Measurements from ENCODE around the gene DGKI. TPM values are rescaled to one million over a fixed set of nuclear protein-coding genes. Genes with fewer than 3 reads are reported as not detected.

The DGKI gene
- total RNA-seq, 4 donors from 2014 or later: 0.02 to 1.8 (median 0.07) TPM; not detected in 1

- intact Hi-C loops (cut with DNase I; ENCODE audit: low total_unique reads): no loop called here
- H3K4me3 ChIP-seq: no peak overlapping the region
- in situ Hi-C loops (cut with MboI; ENCODE audit: low sequenced_read_pairs in 4 of 4): no loop called here
- no peaks in the 10 kb centered on the region for H3K27me3 ChIP-seq
- H3K36me3 ChIP-seq: no peaks in the 10 kb centered on the region
- no peak for TF ChIP-seq POLR2A (IDR thresholded peaks at IDR 0.05)
- no peak for TF ChIP-seq CTCF (IDR thresholded peaks at IDR 0.05 in 4 of 5, conservative IDR thresholded peaks at IDR 0.05 in 1 of 5)
- ATAC-seq (no peak), DNase-seq (no peak)
- H3K9me3 ChIP-seq: no peaks in the 10 kb centered on the region
- H3K4me1 ChIP-seq: no peaks in the 10 kb centered on the region
- no peak overlapping the region for H3K27ac ChIP-seq
Observed at GRCh38 chr7:137791930-137792329, 54.8 kb downstream of the DGKI start.

- intact Hi-C loops (cut with DNase I; ENCODE audit: low total_unique reads) (no loop called here), in situ Hi-C loops (cut with MboI; ENCODE audit: low sequenced_read_pairs in 4 of 4) (no loop called here)
- ATAC-seq: no peak
- no peak for DNase-seq
- H3K4me3 ChIP-seq: no peak overlapping the region
- H3K27ac ChIP-seq: no peak overlapping the region
- TF ChIP-seq CTCF (IDR thresholded peaks at IDR 0.05 in 4 of 5, conservative IDR thresholded peaks at IDR 0.05 in 1 of 5): no peak
- TF ChIP-seq POLR2A (IDR thresholded peaks at IDR 0.05): no peak
- no peaks in the 10 kb centered on the region for H3K27me3 ChIP-seq
- no peaks in the 10 kb centered on the region for H3K4me1 ChIP-seq
- H3K36me3 ChIP-seq: no peaks in the 10 kb centered on the region
- no peaks in the 10 kb centered on the region for H3K9me3 ChIP-seq
Observed at GRCh38 chr7:137790828-137791227, 55.9 kb downstream of the DGKI start.

GRCh38 chr7:137789215-137789882, 57.4 kb downstream of the DGKI start:
- Histone ChIP-seq H3K27me3 (no peaks in the 10 kb centered on the region), H3K4me1 (no peaks in the 10 kb centered on the region), H3K9me3 (no peaks in the 10 kb centered on the region), H3K4me3 (no peak overlapping the region), H3K27ac (no peak overlapping the region), H3K36me3 (no peaks in the 10 kb centered on the region)
- in situ Hi-C loops (cut with MboI; ENCODE audit: low sequenced_read_pairs in 4 of 4) (no loop called here), intact Hi-C loops (cut with DNase I; ENCODE audit: low total_unique reads) (no loop called here)
- DNase-seq: no peak
- no peak for ATAC-seq
- TF ChIP-seq CTCF (IDR thresholded peaks at IDR 0.05 in 4 of 5, conservative IDR thresholded peaks at IDR 0.05 in 1 of 5) (no peak), POLR2A (IDR thresholded peaks at IDR 0.05) (no peak)

GRCh38 chr7:137787301-137787976, 59.3 kb downstream of the DGKI start:
- H3K4me1 ChIP-seq: no peaks in the 10 kb centered on the region
- intact Hi-C loops (cut with DNase I; ENCODE audit: low total_unique reads) (no loop called here), in situ Hi-C loops (cut with MboI; ENCODE audit: low sequenced_read_pairs in 4 of 4) (no loop called here)
- no peaks in the 10 kb centered on the region for H3K36me3 ChIP-seq
- no peaks in the 10 kb centered on the region for H3K27me3 ChIP-seq
- DNase-seq (no peak), ATAC-seq (no peak)
- H3K9me3 ChIP-seq: no peaks in the 10 kb centered on the region
- H3K4me3 ChIP-seq: no peak overlapping the region
- H3K27ac ChIP-seq: no peak overlapping the region
- TF ChIP-seq POLR2A (IDR thresholded peaks at IDR 0.05): no peak
- TF ChIP-seq CTCF (IDR thresholded peaks at IDR 0.05 in 4 of 5, conservative IDR thresholded peaks at IDR 0.05 in 1 of 5): no peak
